Measurements from ENCODE around the gene ENG. TPM values are rescaled to one million over a fixed set of nuclear protein-coding genes. Genes with fewer than 3 reads are reported as not detected.
A peak's percentile ranks its signal among the peaks of the same experiment; 100 is the strongest.
"Not testable (repeated sequence)": the region's sequence is repeated elsewhere in the genome, so short reads cannot be mapped to it uniquely, and the experiment has no call there.

The ENG gene
- total and polyA plus RNA-seq, 8 donors: 9.7 to 42.4 (median 20.5) TPM

- TF ChIP-seq, protein P1, sequence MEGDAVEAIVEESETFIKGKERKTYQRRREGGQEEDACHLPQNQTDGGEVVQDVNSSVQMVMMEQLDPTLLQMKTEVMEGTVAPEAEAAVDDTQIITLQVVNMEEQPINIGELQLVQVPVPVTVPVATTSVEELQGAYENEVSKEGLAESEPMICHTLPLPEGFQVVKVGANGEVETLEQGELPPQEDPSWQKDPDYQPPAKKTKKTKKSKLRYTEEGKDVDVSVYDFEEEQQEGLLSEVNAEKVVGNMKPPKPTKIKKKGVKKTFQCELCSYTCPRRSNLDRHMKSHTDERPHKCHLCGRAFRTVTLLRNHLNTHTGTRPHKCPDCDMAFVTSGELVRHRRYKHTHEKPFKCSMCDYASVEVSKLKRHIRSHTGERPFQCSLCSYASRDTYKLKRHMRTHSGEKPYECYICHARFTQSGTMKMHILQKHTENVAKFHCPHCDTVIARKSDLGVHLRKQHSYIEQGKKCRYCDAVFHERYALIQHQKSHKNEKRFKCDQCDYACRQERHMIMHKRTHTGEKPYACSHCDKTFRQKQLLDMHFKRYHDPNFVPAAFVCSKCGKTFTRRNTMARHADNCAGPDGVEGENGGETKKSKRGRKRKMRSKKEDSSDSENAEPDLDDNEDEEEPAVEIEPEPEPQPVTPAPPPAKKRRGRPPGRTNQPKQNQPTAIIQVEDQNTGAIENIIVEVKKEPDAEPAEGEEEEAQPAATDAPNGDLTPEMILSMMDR (IDR thresholded peaks at IDR 0.05): no peak
- intact Hi-C loops (cut with DNase I): no loop called here
- Histone ChIP-seq H3K4me1 (peaks cover 5 to 7% (median 6%) of the 10 kb centered on the region in 3 donors), H3K27me3 (no peaks in the 10 kb centered on the region), H3K27ac (peak overlapping the region; percentile 26 to 69 (median 56)), H3K36me3 (peaks cover 4 to 13% (median 11%) of the 10 kb centered on the region in 3 donors), H3K9me3 (no peaks in the 10 kb centered on the region), H3K4me3 (no peak overlapping the region)
- DNase-seq (peak in 1 of 6 donors; percentile 46), ATAC-seq (no peak), FAIRE-seq (no peak)
- WGBS, 2 donors: 77 to 83% methylated on average over 15 of the region's 15 CpGs
Measured at GRCh38 chr9:127884976-127885490, 30.6 kb upstream of the ENG start.

DNA sequence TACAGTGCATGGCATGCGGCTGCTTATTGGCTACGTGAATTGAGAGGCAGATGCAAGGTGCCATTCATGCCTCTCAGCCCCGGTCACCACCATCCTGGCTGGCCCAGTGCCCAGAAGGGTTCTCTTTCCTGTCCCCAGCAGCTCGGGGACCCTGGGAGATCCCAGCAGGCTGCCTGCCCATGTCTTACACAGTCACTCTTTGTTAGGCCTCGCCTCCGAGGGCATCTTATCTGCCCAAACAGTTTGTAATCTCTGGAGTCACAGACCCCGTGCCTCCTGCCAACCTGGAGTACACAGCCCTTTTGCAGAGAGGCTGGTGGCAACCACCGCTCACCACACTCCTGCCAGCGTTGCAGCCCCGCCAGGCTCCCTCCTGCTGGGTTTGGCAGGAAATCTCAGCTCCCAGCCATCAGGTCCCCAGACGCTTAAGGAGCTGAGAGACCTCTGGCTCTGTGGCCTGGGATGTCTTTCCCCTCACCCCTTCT is 30.0 kb upstream of the ENG start:
- intact Hi-C loops (cut with DNase I): no loop called here
- peak overlapping the region; percentile 26 to 69 (median 56) for H3K27ac ChIP-seq
- peak; percentile 74 to 86 (median 81) for ATAC-seq
- no peak for FAIRE-seq
- H3K9me3 ChIP-seq: no peaks in the 10 kb centered on the region
- H3K4me3 ChIP-seq: no peak overlapping the region
- peaks cover 5 to 7% (median 6%) of the 10 kb centered on the region in 3 donors for H3K4me1 ChIP-seq
- WGBS, 2 donors: 26 to 33% methylated on average over 11 of the region's 11 CpGs
- H3K27me3 ChIP-seq: no peaks in the 10 kb centered on the region
- TF ChIP-seq, protein P1 (IDR thresholded peaks at IDR 0.05): no peak
- peak; percentile 68 to 91 (median 79) for DNase-seq
- peaks cover 4 to 13% (median 6%) of the 10 kb centered on the region in 3 donors for H3K36me3 ChIP-seq

DNA sequence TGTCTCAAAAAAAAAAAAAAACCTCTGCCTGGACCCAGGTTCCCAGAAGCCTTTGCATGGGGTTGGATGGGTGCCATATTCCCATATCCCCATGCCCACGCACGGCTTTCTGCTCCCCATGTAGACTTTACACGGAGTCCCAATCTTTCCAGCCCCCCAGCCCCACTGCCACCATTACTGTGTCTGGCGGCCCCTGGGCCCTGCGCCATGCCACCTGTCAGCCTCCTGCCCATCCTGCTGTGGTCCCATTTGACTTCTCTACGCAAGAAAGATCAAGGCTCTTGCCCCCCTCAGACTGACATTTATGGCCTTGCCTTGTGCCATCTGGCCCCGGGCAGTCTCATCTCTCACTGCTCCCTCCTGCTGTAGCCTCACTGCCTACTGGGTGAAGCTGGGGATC is 29.5 kb upstream of the ENG start:
- TF ChIP-seq, protein P1 (IDR thresholded peaks at IDR 0.05): no peak
- DNase-seq: peak in 1 of 6 donors; percentile 47
- WGBS, 2 donors: 68 to 78% methylated on average over 7 of the region's 7 CpGs
- H3K27me3 ChIP-seq: no peaks in the 10 kb centered on the region
- peaks cover 4 to 13% (median 6%) of the 10 kb centered on the region in 3 donors for H3K36me3 ChIP-seq
- FAIRE-seq: no peak
- H3K4me1 ChIP-seq: peaks cover 5 to 7% (median 6%) of the 10 kb centered on the region in 3 donors
- H3K4me3 ChIP-seq: no peak overlapping the region
- no peaks in the 10 kb centered on the region for H3K9me3 ChIP-seq
- H3K27ac ChIP-seq: peak overlapping the region in 3 of 4 donors; percentile 50 to 69 (median 62)
- intact Hi-C loops (cut with DNase I): no loop called here
- ATAC-seq: peak in 2 of 4 donors; percentile 8 to 14

- H3K36me3 ChIP-seq; intact Hi-C loops (cut with DNase I); FAIRE-seq; H3K4me3 ChIP-seq; H3K9me3 ChIP-seq; H3K27ac ChIP-seq; H3K4me1 ChIP-seq; DNase-seq; H3K27me3 ChIP-seq; ATAC-seq: not testable (repeated sequence)
- 81 to 83% methylated on average over 3 of the region's 3 CpGs for WGBS, 2 donors
Measured at GRCh38 chr9:127881715-127882114, 27.3 kb upstream of the ENG start.

DNA sequence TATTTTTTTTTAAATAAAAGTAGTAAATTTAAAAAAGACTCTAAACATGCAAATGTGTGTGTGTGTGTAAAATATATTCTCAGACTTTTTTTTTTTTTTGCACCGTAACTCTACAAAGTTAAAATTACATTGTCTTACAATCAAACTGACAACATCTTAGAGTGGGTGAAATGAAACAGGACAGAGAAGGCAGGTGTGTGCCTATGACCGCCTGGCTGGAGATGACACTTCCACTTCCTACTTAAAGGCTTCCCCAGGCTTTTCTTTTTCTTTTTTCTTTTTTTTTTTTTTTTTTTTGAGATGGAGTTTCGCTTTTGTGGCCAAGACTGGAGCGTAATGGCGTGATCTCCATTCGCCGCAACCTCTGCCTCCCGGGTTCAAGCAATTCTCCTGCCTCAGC is 25.7 kb upstream of the ENG start:
- 77 to 80% methylated on average over 8 of the region's 8 CpGs for WGBS, 2 donors
- intact Hi-C loops (cut with DNase I): no loop called here
- ATAC-seq: no peak
- TF ChIP-seq, protein P1 (IDR thresholded peaks at IDR 0.05): no peak
- Histone ChIP-seq H3K4me1 (peaks cover 1 to 7% (median 2%) of the 10 kb centered on the region in 3 donors), H3K27ac (no peak overlapping the region), H3K36me3 (no peaks in the 10 kb centered on the region), H3K9me3 (no peaks in the 10 kb centered on the region), H3K27me3 (no peaks in the 10 kb centered on the region), H3K4me3 (no peak overlapping the region)
- no peak for FAIRE-seq
- DNase-seq: no peak

Measured in pancreas (tissue), 10 donors.